GM12878 (cell line): ENCODE measurements around the gene GSAP. TPM values are rescaled to one million over a fixed set of nuclear protein-coding genes. Genes with fewer than 3 reads are reported as not detected.

Experiments used
- ATAC-seq: fragments of 200-7000 bp; cut with Tn5 transposase; 3 replicates; pipeline ENCODE4 v1.9.1; 2020; ENCODE audit warnings: mild to moderate bottlenecking, moderate library complexity
- BruUV-seq: library from RNA; stranded (reverse); fragments of 400-500 nt; replicated peaks from 2 replicates; lab custom pipeline; 2021; lab: Mats Ljungman, UMichigan
- CTCF ChIA-PET: fragments of 300-600 bp; sonication (Branson Sonifier 250); formaldehyde crosslinking; extraction: SDS; loops from one replicate; lab custom pipeline; 2021; ENCODE audit warnings: inconsistent platforms; lab: Yijun Ruan, JAX
- POLR2A ChIA-PET: fragments of 350-600 bp; formaldehyde crosslinking; extraction: SDS; loops from one replicate; lab custom pipeline; 2021; ENCODE audit warnings: inconsistent platforms; lab: Charles Lee
- RAD21 ChIA-PET: fragments of 300-600 bp; sonication (Branson Sonifier 250); formaldehyde crosslinking; loops from one replicate; lab custom pipeline; 2023; ENCODE audit warnings: antibody characterized with exemption; ENCODE audit not compliant: unreplicated experiment; lab: Charles Lee
- SMC1A ChIA-PET: fragments of 300-600 bp; sonication (Branson Sonifier 250); formaldehyde crosslinking; loops from one replicate; lab custom pipeline; 2023; ENCODE audit not compliant: unreplicated experiment, uncharacterized antibody; lab: Charles Lee
- DNase-seq: peaks from one replicate; pipeline ENCODE4 v3.0.0-alpha.2; 2011; ENCODE audit warnings: low read depth, low spot score
- FAIRE-seq: peaks from 3 replicates; lab custom pipeline; 2011; peaks lifted over from hg19 to GRCh38; lab: Jason Lieb, UNC
- H2AFZ ChIP-seq: 2 replicates; pipeline ENCODE4 v1.6.0; 2011; ENCODE audit warnings: low read depth, low read length, control low read depth; ENCODE audit not compliant: control insufficient read depth
- H3K27ac ChIP-seq: 2 replicates; pipeline ENCODE4 v1.5.1; 2011; ENCODE audit warnings: control low read depth; ENCODE audit not compliant: control insufficient read depth, insufficient read depth
- H3K27me3 ChIP-seq, 2 experiments: replicated peaks in 1 of 2; 2 replicates each; pipeline versions ENCODE4 v1.6.0 to v1.6.1; 2011; ENCODE audit warnings: low read length in 1 of 2; ENCODE audit not compliant: control insufficient read depth in 2 of 2, insufficient read depth in 2 of 2
- H3K36me3 ChIP-seq, 2 experiments: 2 replicates each; pipeline ENCODE4 v1.5.1; 2011; ENCODE audit warnings: low read length in 1 of 2; ENCODE audit not compliant: control insufficient read depth in 2 of 2, insufficient read depth in 2 of 2
- H3K4me1 ChIP-seq: 2 replicates; pipeline ENCODE4 v1.6.1; 2011; ENCODE audit warnings: mild to moderate bottlenecking, low read length, moderate library complexity, mixed read lengths; ENCODE audit not compliant: control insufficient read depth, insufficient read depth
- H3K4me2 ChIP-seq: 2 replicates; pipeline ENCODE4 v1.6.0; 2011; ENCODE audit warnings: control low read depth; ENCODE audit not compliant: control insufficient read depth, insufficient read depth
- H3K4me3 ChIP-seq: fragments of 200-600 bp; sonication (generic); 2 replicates; pipeline ENCODE4 v1.5.1; 2016
- H3K79me2 ChIP-seq: 2 replicates; pipeline ENCODE4 v1.6.0; 2011; ENCODE audit warnings: low read length; ENCODE audit not compliant: control insufficient read depth, insufficient read depth
- H3K9ac ChIP-seq: 2 replicates; pipeline ENCODE4 v1.8.0; 2011; ENCODE audit warnings: low read length, control low read depth, mixed read lengths; ENCODE audit not compliant: control insufficient read depth, insufficient read depth
- H3K9me3 ChIP-seq: replicated peaks from 3 replicates; pipeline ENCODE4 v1.5.1; 2011; ENCODE audit warnings: mild to moderate bottlenecking, low read length; ENCODE audit not compliant: control insufficient read depth, insufficient read depth
- H4K20me1 ChIP-seq: 2 replicates; pipeline ENCODE4 v1.6.0; 2011; ENCODE audit not compliant: control insufficient read depth, insufficient read depth
- SPI1 ChIP-seq: IDR thresholded peaks from 2 replicates; pipeline ENCODE4 v1.6.1; 2011; ENCODE audit warnings: low read depth, mild to moderate bottlenecking, low read length, moderate library complexity, borderline replicate concordance; ENCODE audit not compliant: insufficient read depth
- SREBF1 ChIP-seq: IDR thresholded peaks from 2 replicates; pipeline ENCODE4 v1.6.1; 2012; ENCODE audit warnings: mild to moderate bottlenecking, low read length
- YY1 ChIP-seq: IDR thresholded peaks from 2 replicates; pipeline ENCODE4 v1.6.1; 2011; ENCODE audit warnings: low read depth, mild to moderate bottlenecking, low read length
- ZBED1 ChIP-seq: IDR thresholded peaks from 2 replicates; pipeline ENCODE4 v1.6.1; 2016; ENCODE audit warnings: borderline replicate concordance
- WGBS: methylation state at CpG from one replicate; pipeline ENCODE4 v1.1.6; 2016; ENCODE audit warnings: low lambda C conversion rate; ENCODE audit not compliant: insufficient replicate concordance, insufficient coverage; ENCODE audit errors: missing lambda C conversion rate; 5-methylcytosine and 5-hydroxymethylcytosine counted together
- in situ Hi-C: fragments of 300-500 bp; cut with MboI; formaldehyde crosslinking; loops from 9 replicates; pipeline ENCODE4 v1.14.3; 2018; ENCODE audit warnings: mixed read lengths
- intact Hi-C: fragments of 100-400 bp; cut with micrococcal nuclease; formaldehyde crosslinking; loops from one replicate; pipeline ENCODE4 v1.14.2; 2022; ENCODE audit not compliant: unreplicated experiment
- polyA plus RNA-seq, 11 experiments: library from polyadenylated mRNA; depleted of rRNA in 4 of 11; unstranded in 6 of 11; stranded (reverse) in 5 of 11; fragments of >200 nt; fragmentation: Nextera tagmentation in 4 of 11; fragmentation: Illumina TruSeq in 1 of 11; extraction: Ambion mirVana in 4 of 11; extraction: Trizol in 1 of 11; gene quantifications; 1 replicate in 1 of 11; 2 replicates in 10 of 11; pipeline versions ENCODE4 v1.2.1 to v1.2.3, GENCODE V29; 2011 to 2016; ENCODE audit warnings: inconsistent platforms in 2 of 11, missing spikeins in 2 of 11, low read depth in 1 of 11
- total RNA-seq, 4 experiments: library from RNA; depleted of rRNA in 3 of 4; stranded (reverse); fragments of >200 nt in 3 of 4; fragmentation: Illumina TruSeq in 1 of 4; extraction: Trizol in 1 of 4; gene quantifications; 2 replicates each; pipeline versions ENCODE4 v1.2.1 to v1.2.3, GENCODE V29; 2013 to 2021

Gene GSAP
- total and polyA plus RNA-seq, 10 of the 15 experiments (the other 5 are each of a cell fraction or from before 2014, with no cell fraction given): 6.6 to 38.1 (median 21.8) TPM

- ChIA-PET RAD21 (interaction anchor here (0.9 to 6.8 kb wide), 15 partner anchors 11 to 285 kb away, joined by 3 to 32 read pairs (median 7); partner anchors contain the start of gene FGL2), CTCF (interaction anchor here (1.0 to 9.2 kb wide), 5 partner anchors 9 to 85 kb away, joined by 3 to 59 read pairs (median 4); no protein-coding TSS in a partner anchor), SMC1A (interaction anchor here (0.6 to 6.2 kb wide), 18 partner anchors 12 to 154 kb away, joined by 3 to 68 read pairs (median 9); no protein-coding TSS in a partner anchor), POLR2A (interaction anchor here (1.2 to 2.6 kb wide), 4 partner anchors 15 to 130 kb away, joined by 4 to 14 read pairs (median 5); no protein-coding TSS in a partner anchor)
- no peaks in the 10 kb centered on the region for H3K36me3 ChIP-seq
- no peaks in the 10 kb centered on the region for H3K27me3 ChIP-seq
- peak overlapping the region; percentile 14; the same call in 1 of the 2 replicates for H2AFZ ChIP-seq
- intact Hi-C loops: no loop called here
- peak overlapping the region; percentile 7; the same call in 1 of the 2 replicates for H3K4me2 ChIP-seq
- H3K9ac ChIP-seq: no peak overlapping the region
- H4K20me1 ChIP-seq: no peaks in the 10 kb centered on the region
- 87% methylated on average over 4 of the region's 4 CpGs for WGBS
- H3K79me2 ChIP-seq: no peaks in the 10 kb centered on the region; the same call in none of the 2 replicates
- no peaks in the 10 kb centered on the region for H3K9me3 ChIP-seq
- peaks cover 4% of the 10 kb centered on the region; the same call in 1 of the 2 replicates for H3K4me1 ChIP-seq
- no peak overlapping the region for H3K27ac ChIP-seq
- BruUV-seq: no TSS peak
- TF ChIP-seq SPI1 (0 out of 2 replicates have a peak, but pooled peaks have one; percentile 7), YY1 (peak; percentile 47; the same call in 1 of the 2 replicates), SREBF1 (no peak), ZBED1 (no peak)
- H3K4me3 ChIP-seq: no peak overlapping the region
- no peak for FAIRE-seq
- 0 out of 3 replicates have a peak, but pooled peaks have one; percentile 5 for ATAC-seq
- in situ Hi-C loops: no loop called here
- DNase-seq: no peak
Measured at GRCh38 chr7:77413128-77413527, 3.0 kb downstream of the GSAP start.
